K562 (cell line): ENCODE measurements around the gene MTG2. TPM values are rescaled to one million over a fixed set of nuclear protein-coding genes. Genes with fewer than 3 reads are reported as not detected.
A peak's percentile ranks its signal among the peaks of the same experiment; 100 is the strongest.

Experiments
- ATAC-seq: fragments of 200-7000 bp; cut with Tn5 transposase; 3 replicates; pipeline ENCODE4 v1.9.1; 2020; ENCODE audit warnings: moderate library complexity
- BruUV-seq: library from RNA; stranded (reverse); fragments of 400-500 nt; replicated peaks from 2 replicates; lab custom pipeline; 2021; lab: Mats Ljungman, UMichigan
- CTCF ChIA-PET: fragments of 300-600 bp; formaldehyde crosslinking; extraction: SDS; loops from one replicate; lab custom pipeline; 2021; ENCODE audit warnings: low intra/inter-chr PET ratio; lab: Yijun Ruan, JAX
- POLR2A ChIA-PET: fragments of 300-600, 350-650 bp; sonication (Branson Sonifier 250); formaldehyde crosslinking; extraction: SDS; loops from one replicate; lab custom pipeline; 2021; ENCODE audit warnings: antibody characterized with exemption, inconsistent platforms; lab: Yijun Ruan, JAX
- DNase-seq, 4 experiments: peaks; one replicate each; pipeline versions ENCODE4 v3.0.0 to v3.0.0-alpha.2; 2011 to 2018; ENCODE audit warnings: low spot score in 3 of 4, mixed read lengths in 3 of 4; ENCODE audit errors: extremely low read depth in 1 of 4
- FAIRE-seq: peaks from 2 replicates; lab custom pipeline; 2011; peaks lifted over from hg19 to GRCh38; lab: Jason Lieb, UNC
- H2AFZ ChIP-seq: 2 replicates; pipeline ENCODE4 v1.6.0; 2011; ENCODE audit warnings: low read depth, low read length, control low read depth, inconsistent platforms
- H3K27ac ChIP-seq: fragments of 200-600 bp; 3 replicates; pipeline ENCODE4 v1.8.0; 2011; ENCODE audit warnings: low read depth, mild to moderate bottlenecking, control low read depth, inconsistent platforms, low read length, moderate library complexity, mixed read lengths; ENCODE audit errors: extremely low read depth
- H3K27me3 ChIP-seq, 2 experiments: fragments of 300-600 bp in 1 of 2; 2 replicates in 1 of 2; 3 replicates in 1 of 2; pipeline versions ENCODE4 v1.6.0 to v1.8.0; 2011; ENCODE audit warnings: inconsistent platforms in 2 of 2, low read length in 2 of 2, mild to moderate bottlenecking in 1 of 2, mixed read lengths in 1 of 2, moderate library complexity in 1 of 2; ENCODE audit not compliant: control insufficient read depth in 2 of 2, insufficient read depth in 2 of 2
- H3K36me3 ChIP-seq: fragments of 300-600 bp; 3 replicates; pipeline ENCODE4 v1.8.0; 2011; ENCODE audit warnings: mild to moderate bottlenecking, low read length, inconsistent platforms; ENCODE audit not compliant: control insufficient read depth, insufficient read depth
- H3K4me1 ChIP-seq, 2 experiments: fragments of 200-600 bp in 1 of 2; replicated peaks in 1 of 2; 2 replicates in 1 of 2; 3 replicates in 1 of 2; pipeline versions ENCODE4 v1.5.1 to v1.8.0; 2011; ENCODE audit warnings: inconsistent platforms in 2 of 2, low read length in 2 of 2, mild to moderate bottlenecking in 1 of 2, mixed read lengths in 1 of 2, moderate library complexity in 1 of 2; ENCODE audit not compliant: control insufficient read depth in 2 of 2, insufficient read depth in 2 of 2
- H3K4me2 ChIP-seq: 2 replicates; pipeline ENCODE4 v1.6.1; 2011; ENCODE audit warnings: low read length, control low read depth, inconsistent platforms, mixed read lengths; ENCODE audit not compliant: insufficient read depth
- H3K4me3 ChIP-seq: fragments of 200-600 bp; sonication (generic), shearing (Covaris generic); 2 replicates; pipeline ENCODE4 v1.5.1; 2016; ENCODE audit warnings: control low read depth, inconsistent platforms
- H3K79me2 ChIP-seq: fragments of 200-600 bp; 3 replicates; pipeline ENCODE4 v1.8.0; 2011; ENCODE audit warnings: low read length, inconsistent platforms; ENCODE audit not compliant: control insufficient read depth, insufficient read depth
- H3K9ac ChIP-seq, 2 experiments: 2 replicates each; pipeline versions ENCODE4 v1.6.0 to v1.6.1; 2011; ENCODE audit warnings: low read depth in 2 of 2, low read length in 2 of 2, control low read depth in 1 of 2, inconsistent platforms in 1 of 2, mild to moderate bottlenecking in 1 of 2, mixed read lengths in 1 of 2; ENCODE audit not compliant: insufficient read depth in 1 of 2
- H3K9me1 ChIP-seq: one replicate; pipeline ENCODE4 v1.6.0; 2011; ENCODE audit warnings: inconsistent platforms, mild to moderate bottlenecking, low read length, moderate library complexity; ENCODE audit not compliant: control insufficient read depth, insufficient read depth
- H3K9me3 ChIP-seq: replicated peaks from 2 replicates; pipeline ENCODE4 v1.5.1; 2011; ENCODE audit warnings: low read depth, low read length, inconsistent platforms; ENCODE audit not compliant: control insufficient read depth, insufficient read depth
- H4K20me1 ChIP-seq: replicated peaks from 2 replicates; pipeline ENCODE4 v1.6.1; 2011; ENCODE audit warnings: low read length, inconsistent platforms, mixed read lengths; ENCODE audit not compliant: control insufficient read depth, insufficient read depth
- CCNT2 ChIP-seq: IDR thresholded peaks from 2 replicates; pipeline ENCODE4 v1.6.1; 2011; ENCODE audit warnings: borderline replicate concordance, low read depth, mild to moderate bottlenecking, moderate library complexity, mixed read lengths, low read length; ENCODE audit not compliant: insufficient read length; ENCODE audit errors: extremely low read depth
- ETS2 ChIP-seq: IDR thresholded peaks from 2 replicates; pipeline ENCODE4 v1.6.1; 2016; ENCODE audit warnings: borderline replicate concordance, missing genetic modification characterization, mild to moderate bottlenecking, moderate library complexity, missing compliant biosample characterization; ENCODE audit not compliant: poor library complexity, severe bottlenecking
- NCOA2 ChIP-seq, 2 experiments: fragments of 450-650 bp; IDR thresholded peaks; 2 replicates each; pipeline ENCODE4 v1.6.1; 2018; ENCODE audit warnings: mild to moderate bottlenecking in 2 of 2, moderate library complexity in 1 of 2; ENCODE audit not compliant: partially characterized antibody in 2 of 2
- PHF8 ChIP-seq: fragments of 200-600 bp; sonication (generic); IDR thresholded peaks from 2 replicates; pipeline ENCODE4 v1.6.1; 2012; ENCODE audit warnings: mixed run types, mild to moderate bottlenecking, inconsistent platforms, low read length, moderate library complexity, borderline replicate concordance
- SIN3A ChIP-seq, 2 experiments: fragments of 150-350 bp in 1 of 2; IDR thresholded peaks; 2 replicates each; pipeline ENCODE4 v1.6.1; 2011 to 2016; ENCODE audit warnings: borderline replicate concordance in 2 of 2, low read depth in 2 of 2, low read length in 2 of 2, mild to moderate bottlenecking in 2 of 2, moderate library complexity in 2 of 2; ENCODE audit not compliant: control insufficient read depth in 1 of 2
- ZBTB33 ChIP-seq: sonication (generic); formaldehyde crosslinking; IDR thresholded peaks from 2 replicates; pipeline ENCODE4 v1.8.1; 2023; ENCODE audit warnings: mild to moderate bottlenecking, missing genetic modification reagents
- ZMIZ1 ChIP-seq, 2 experiments: fragments of 150-350 bp in 1 of 2; IDR thresholded peaks; 2 replicates each; pipeline ENCODE4 v1.6.1; 2012 to 2016; ENCODE audit warnings: low read depth in 2 of 2, low read length in 2 of 2, mild to moderate bottlenecking in 1 of 2, moderate library complexity in 1 of 2
- ZNF146 ChIP-seq: IDR thresholded peaks from one replicate; pipeline ENCODE4 v1.6.1; 2018; ENCODE audit warnings: missing compliant biosample characterization; ENCODE audit not compliant: unreplicated experiment
- ZNF696 ChIP-seq: fragments of 250-450 bp; sonication (Bioruptor Pico); conservative IDR thresholded peaks from 2 replicates; pipeline ENCODE4 v1.4.0; 2020; ENCODE audit warnings: mild to moderate bottlenecking, moderate library complexity
- WGBS: fragments of 100-300 bp; shearing (Covaris generic); methylation state at CpG from one replicate; pipeline ENCODE4 v1.1.6; 2016; ENCODE audit warnings: low coverage, mixed read lengths; ENCODE audit not compliant: insufficient coverage; ENCODE audit errors: missing lambda C conversion rate; 5-methylcytosine and 5-hydroxymethylcytosine counted together
- in situ Hi-C: fragments of 300-500 bp; cut with MboI; formaldehyde crosslinking; loops from 4 replicates; pipeline ENCODE4 v1.15.0; 2018; ENCODE audit warnings: inconsistent platforms, mixed read lengths
- intact Hi-C: fragments of 100-400 bp; cut with micrococcal nuclease; formaldehyde crosslinking; loops from 2 replicates; pipeline ENCODE4 v1.14.2; 2022
- polyA plus RNA-seq, 8 experiments: library from polyadenylated mRNA; depleted of rRNA in 4 of 8; stranded (reverse) in 5 of 8; unstranded in 3 of 8; fragments of >200 nt; fragmentation: Nextera tagmentation in 2 of 8; fragmentation: Illumina TruSeq in 1 of 8; extraction: Ambion mirVana in 2 of 8; extraction: Trizol in 1 of 8; gene quantifications; 2 replicates each; pipeline versions ENCODE4 v1.2.1 to v1.2.3, GENCODE V29; 2011 to 2014; ENCODE audit warnings: inconsistent platforms in 1 of 8, missing spikeins in 1 of 8
- total RNA-seq, 7 experiments: library from RNA; depleted of rRNA in 6 of 7; stranded (reverse); fragments of >200 nt in 6 of 7; fragmentation: Illumina TruSeq in 2 of 7; extraction: Trizol in 2 of 7; gene quantifications; 2 replicates each; pipeline versions ENCODE4 v1.2.1 to v1.2.3, GENCODE V29; 2011 to 2021; ENCODE audit warnings: low replicate concordance in 1 of 7

Gene MTG2
- total and polyA plus RNA-seq, 9 of the 15 experiments (the other 6 are each of a cell fraction or from before 2014, with no cell fraction given): 8.7 to 67.5 (median 44.5) TPM

DNA sequence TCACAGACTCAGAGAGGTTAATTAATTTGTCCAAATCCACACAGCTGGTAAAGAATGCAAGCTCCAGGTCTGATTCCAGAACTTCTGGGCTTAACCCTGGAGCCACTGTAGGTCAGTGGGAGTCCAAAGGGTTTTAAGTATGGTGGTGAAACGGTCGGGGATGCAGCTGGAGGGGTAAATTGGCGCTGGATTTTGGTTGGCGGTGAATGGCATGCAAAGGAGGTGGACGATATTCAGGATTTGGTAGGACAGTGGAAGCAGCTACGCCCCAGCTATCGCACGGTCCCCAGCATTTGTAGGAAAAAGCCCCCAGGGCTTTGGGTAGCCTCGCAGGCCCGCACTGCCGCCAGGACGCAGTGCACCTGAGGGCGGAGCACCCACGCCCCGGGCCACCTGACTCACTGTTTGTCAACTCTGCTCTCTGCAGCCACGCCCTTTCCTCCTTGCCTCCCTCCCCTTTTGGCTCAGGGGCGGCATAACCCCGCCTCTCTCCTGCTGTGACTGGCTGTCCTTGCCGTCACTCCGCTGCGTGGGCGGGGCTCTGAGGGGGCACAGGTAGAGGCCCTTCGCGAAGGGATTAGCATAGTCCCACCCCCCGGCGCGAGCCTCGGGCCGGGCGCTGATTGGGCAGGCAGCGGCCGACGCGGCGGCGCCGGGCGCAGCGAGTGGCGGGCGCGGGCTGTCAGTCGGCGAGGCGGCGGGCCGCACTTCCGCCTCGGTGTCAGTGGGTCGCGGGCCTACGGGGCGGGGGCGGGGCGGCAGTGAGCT lies 55.2 kb downstream of the MTG2 start, which contains the start of gene OSBPL2 (continued):
- TF ChIP-seq NCOA2 (IDR thresholded peaks at IDR 0.05; ENCODE audit: partially characterized antibody in 2 of 2): no peak

- peaks cover 31% of the 10 kb centered on the region for H4K20me1 ChIP-seq
- peak overlapping the region; percentile 62; the same call in 2 of the 3 replicates for H3K27ac ChIP-seq
- peak overlapping the region; percentile 49 to 97 for H3K9ac ChIP-seq
- H3K9me3 ChIP-seq: 0 out of 2 replicates have a peak, but pooled peaks cover 1% of the 10 kb centered on the region
- no peak overlapping the region for H2AFZ ChIP-seq
- H3K4me3 ChIP-seq: peak overlapping the region; percentile 68
- in situ Hi-C loops (no loop called here), intact Hi-C loops (loop anchor here (2.0 kb wide), 1 partner anchor 64 kb away; the partner anchor contains the start of gene ADRM1)
- no TSS peak for BruUV-seq
- peaks cover 11% of the 10 kb centered on the region for H3K9me1 ChIP-seq
- ChIA-PET POLR2A (interaction anchor here (0.7 to 1.1 kb wide), 2 partner anchors 16 to 68 kb away, joined by 3 read pairs; no protein-coding TSS in a partner anchor), CTCF (interaction anchor here (0.9 kb wide), 1 partner anchor 64 kb away, joined by 3 read pairs; the partner anchor contains the start of gene ADRM1)
- peaks cover 12 to 56% of the 10 kb centered on the region in 2 experiments; a peak in 4 of 5 replicates for H3K4me1 ChIP-seq
- 2% methylated on average over 17 of the region's 70 CpGs for WGBS
- H3K79me2 ChIP-seq: peaks cover 41% of the 10 kb centered on the region
- ATAC-seq: peak; percentile 8
- H3K36me3 ChIP-seq: peaks cover 14% of the 10 kb centered on the region; the same call in 2 of the 3 replicates
- H3K4me2 ChIP-seq: peak overlapping the region; percentile 84
- DNase-seq: peak in 2 of 4 experiments; percentile 29 to 36
- FAIRE-seq: no peak
- H3K27me3 ChIP-seq: no peaks in the 10 kb centered on the region
- TF ChIP-seq ZNF146 (CRISPR knock-in tag) (no peak), SIN3A (IDR thresholded peaks at IDR 0.05; ENCODE audit: borderline replicate concordance in 2 of 2, control insufficient read depth in 1 of 2, low read depth in 2 of 2, low read length in 2 of 2) (0 out of 4 replicates have a peak, but pooled peaks of 1 of the 2 experiments have one; percentile 11), PHF8 (peak; percentile 6; the same call in 1 of the 2 replicates), ZBTB33 (CRISPR knock-in tag) (no peak), CCNT2 (no peak), ETS2 (tag) (no peak), ZNF696 (no peak), ZMIZ1 (IDR thresholded peaks at IDR 0.05; ENCODE audit: low read depth in 2 of 2, low read length in 2 of 2) (no peak)
Observed at GRCh38 chr20:62238569-62239277, 55.9 kb downstream of the MTG2 start.
